Putamen (tissue), 1 donor: Measurements from ENCODE around the gene MECP2.
A peak's percentile ranks its signal among the peaks of the same experiment; 100 is the strongest.
"Not testable (repeated sequence)": the region's sequence is repeated elsewhere in the genome, so short reads cannot be mapped to it uniquely, and the experiment has no call there.

Experiments
- DNase-seq: peaks from one replicate; pipeline ENCODE4 v3.0.0-alpha.2; 2016; ENCODE audit warnings: low spot score

The MECP2 gene

GRCh38 chrX:154097589-154098541 is at the start of gene MECP2:
Gene MECP2 (minus strand): TSS chrX:154097717.
- peak; percentile 92 for DNase-seq

GRCh38 chrX:154144010-154144409 is 46.5 kb upstream of the MECP2 start, which contains the start of gene OPN1LW:
Gene OPN1LW (plus strand): TSS chrX:154144243. CDS start chrX:154144284, 41 bp downstream.
- not testable (repeated sequence) for DNase-seq

GRCh38 chrX:154142950-154143745 is 45.6 kb upstream of the MECP2 start:
- no peak for DNase-seq

GRCh38 chrX:154142386-154142785 is 44.9 kb upstream of the MECP2 start:
- DNase-seq: no peak

GRCh38 chrX:154140742-154141141 is 43.2 kb upstream of the MECP2 start:
- no peak for DNase-seq

- no peak for DNase-seq
Measured at GRCh38 chrX:154140206-154140605, 42.7 kb upstream of the MECP2 start.

GRCh38 chrX:154138857-154139256 is 41.3 kb upstream of the MECP2 start:
- no peak for DNase-seq

- DNase-seq: peak; percentile 10
Measured at GRCh38 chrX:154136627-154137161, 39.2 kb upstream of the MECP2 start.

- no peak for DNase-seq
Measured at GRCh38 chrX:154135458-154136229, 38.1 kb upstream of the MECP2 start.

- DNase-seq: no peak
Measured at GRCh38 chrX:154132366-154132765, 34.8 kb upstream of the MECP2 start.

GRCh38 chrX:154131955-154132354 is 34.4 kb upstream of the MECP2 start:
- no peak for DNase-seq

- DNase-seq: no peak
Measured at GRCh38 chrX:154126101-154126500, 28.6 kb upstream of the MECP2 start.

GRCh38 chrX:154125391-154126040 is 28.0 kb upstream of the MECP2 start:
- DNase-seq: no peak

- no peak for DNase-seq
Measured at GRCh38 chrX:154123241-154124219, 26.0 kb upstream of the MECP2 start.

GRCh38 chrX:154121961-154122360 is 24.4 kb upstream of the MECP2 start:
- no peak for DNase-seq

GRCh38 chrX:154121207-154121606 is 23.7 kb upstream of the MECP2 start:
- no peak for DNase-seq

GRCh38 chrX:154120567-154120966 is 23.1 kb upstream of the MECP2 start:
- no peak for DNase-seq

- DNase-seq: no peak
Measured at GRCh38 chrX:154117566-154117965, 20.0 kb upstream of the MECP2 start.

GRCh38 chrX:154116426-154117211 is 19.1 kb upstream of the MECP2 start:
- DNase-seq: no peak
